Type B pancreatic cell (in vitro differentiated cells): ENCODE results near the gene ANKH. TPM values are rescaled to one million over a fixed set of nuclear protein-coding genes. Genes with fewer than 3 reads are reported as not detected.

Source experiments
- DNase-seq: peaks from one replicate; pipeline ENCODE4 v3.0.0; 2021; ENCODE audit warnings: mixed read lengths; ENCODE audit not compliant: unreplicated experiment; ENCODE audit errors: extremely low spot score
- H3K27ac Mint-ChIP-seq: 2 replicates; pipeline ENCODE4 v1.8.0; 2021; ENCODE audit warnings: mild to moderate bottlenecking, mixed read lengths
- H3K27me3 Mint-ChIP-seq: 2 replicates; pipeline ENCODE4 v1.8.0; 2021; ENCODE audit warnings: mixed read lengths
- H3K36me3 Mint-ChIP-seq: 2 replicates; pipeline ENCODE4 v1.8.0; 2021; ENCODE audit warnings: mixed read lengths
- H3K4me1 Mint-ChIP-seq: one replicate; pipeline ENCODE4 v1.8.0; 2021; ENCODE audit warnings: mixed read lengths; ENCODE audit not compliant: unreplicated experiment
- H3K4me3 Mint-ChIP-seq: 2 replicates; pipeline ENCODE4 v1.8.0; 2021; ENCODE audit warnings: mild to moderate bottlenecking, mixed read lengths
- H3K9me3 Mint-ChIP-seq: 2 replicates; pipeline ENCODE4 v1.8.0; 2021; ENCODE audit warnings: mixed read lengths
- CTCF ChIP-seq: fragments of 200-600 bp; sonication (generic); conservative IDR thresholded peaks from 2 replicates; pipeline ENCODE4 v1.5.0; 2021; ENCODE audit warnings: antibody characterized with exemption, mild to moderate bottlenecking
- total RNA-seq: library from RNA; stranded (reverse); gene quantifications from 2 replicates; pipeline ENCODE4 v1.2.1, GENCODE V29; 2021; ENCODE audit warnings: low replicate concordance

ANKH gene
- total RNA-seq, 1 donor from 2014 or later, result 41.1 TPM

- H3K4me3 Mint-ChIP-seq, result no peak overlapping the region
- no peak for DNase-seq
- no peak overlapping the region for H3K27ac Mint-ChIP-seq
- no peak for TF ChIP-seq CTCF
- H3K36me3 Mint-ChIP-seq, result peaks cover 11% of the 10 kb centered on the region
- peaks cover 4% of the 10 kb centered on the region for H3K4me1 Mint-ChIP-seq
- H3K27me3 Mint-ChIP-seq, result no peaks in the 10 kb centered on the region
- H3K9me3 Mint-ChIP-seq, result peaks cover 8% of the 10 kb centered on the region
These were observed 57.8 kb downstream of the ANKH start for GRCh38 chr5:14813747-14814146.

- Mint-ChIP-seq H3K4me3 (no peak overlapping the region), H3K4me1 (peaks cover 8% of the 10 kb centered on the region), H3K27me3 (no peaks in the 10 kb centered on the region), H3K9me3 (peaks cover 8% of the 10 kb centered on the region), H3K27ac (no peak overlapping the region), H3K36me3 (peaks cover 11% of the 10 kb centered on the region)
- no peak for TF ChIP-seq CTCF
- no peak for DNase-seq
These were observed 59.4 kb downstream of the ANKH start for GRCh38 chr5:14812166-14812565.

- Mint-ChIP-seq H3K4me1 (peaks cover 18% of the 10 kb centered on the region), H3K4me3 (peak overlapping the region; percentile 6), H3K27me3 (no peaks in the 10 kb centered on the region), H3K27ac (peak overlapping the region; percentile 19), H3K36me3 (peaks cover 11% of the 10 kb centered on the region), H3K9me3 (peaks cover 8% of the 10 kb centered on the region)
- no peak for TF ChIP-seq CTCF
- DNase-seq, result no peak
These were observed 60.5 kb downstream of the ANKH start for GRCh38 chr5:14810928-14811572.

DNA sequence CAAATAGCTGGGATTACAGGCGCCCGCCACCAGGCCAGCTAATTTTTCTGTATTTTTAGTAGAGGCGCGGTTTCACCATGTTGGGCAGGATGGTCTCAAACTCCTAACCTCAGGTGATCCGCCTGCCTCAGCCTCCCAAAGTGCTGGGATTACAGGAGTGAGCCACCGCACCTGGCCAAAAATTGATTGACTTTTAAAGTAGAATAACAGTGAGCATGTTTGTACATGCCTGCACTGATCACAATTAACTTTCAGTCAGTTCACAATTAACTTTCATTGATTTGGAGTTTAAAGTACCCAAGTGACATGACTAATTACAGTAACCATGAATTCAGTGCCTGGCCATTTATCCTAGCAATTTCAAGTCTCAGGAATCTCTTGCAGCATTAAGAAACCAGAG is 61.3 kb downstream of the ANKH start:
- peak overlapping the region; percentile 6 for H3K4me3 Mint-ChIP-seq
- peak overlapping the region; percentile 19 for H3K27ac Mint-ChIP-seq
- H3K27me3 Mint-ChIP-seq, result no peaks in the 10 kb centered on the region
- DNase-seq, result no peak
- no peak for TF ChIP-seq CTCF
- peaks cover 8% of the 10 kb centered on the region for H3K9me3 Mint-ChIP-seq
- H3K4me1 Mint-ChIP-seq, result peaks cover 24% of the 10 kb centered on the region
- peaks cover 11% of the 10 kb centered on the region for H3K36me3 Mint-ChIP-seq

DNA sequence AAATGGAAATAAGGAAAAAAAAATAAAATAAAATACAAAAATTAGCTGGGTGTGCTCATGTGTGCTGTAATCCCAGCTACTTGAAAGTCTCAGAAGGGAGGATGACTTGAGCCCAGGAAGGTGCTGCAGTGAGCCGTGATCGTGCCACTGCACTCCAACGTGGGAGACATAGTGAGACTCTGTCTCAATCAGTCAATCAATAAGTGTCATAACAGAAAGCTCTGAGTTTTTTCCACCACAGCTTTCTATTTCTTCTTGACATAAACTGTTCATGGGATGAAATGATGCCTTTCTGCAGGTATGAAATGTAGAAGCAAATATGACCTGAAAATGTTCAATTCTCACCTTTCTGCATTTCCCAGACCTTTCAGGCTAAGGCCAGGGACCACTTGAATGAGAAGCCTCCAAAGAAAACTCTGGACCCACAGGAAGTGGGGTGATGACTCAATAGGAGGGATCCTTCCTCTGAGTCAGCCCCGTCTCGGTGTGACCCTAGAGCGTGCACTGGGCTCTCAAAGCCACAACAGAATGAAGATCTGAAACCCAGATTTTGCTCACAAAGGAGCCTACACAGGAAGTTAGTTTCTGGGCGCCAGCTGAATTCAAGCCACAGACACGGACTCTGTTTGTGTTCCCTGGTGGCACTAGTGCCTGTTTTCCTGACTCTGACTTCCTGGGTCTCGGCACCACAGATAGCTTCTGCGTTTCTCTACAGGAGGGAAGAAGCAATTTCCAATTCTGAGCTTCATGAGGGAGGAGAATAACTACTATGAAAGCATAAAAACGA is 62.0 kb downstream of the ANKH start:
- Mint-ChIP-seq H3K36me3 (peaks cover 12% of the 10 kb centered on the region), H3K27ac (no peak overlapping the region), H3K4me3 (no peak overlapping the region), H3K4me1 (peaks cover 24% of the 10 kb centered on the region), H3K27me3 (no peaks in the 10 kb centered on the region), H3K9me3 (peaks cover 8% of the 10 kb centered on the region)
- TF ChIP-seq CTCF, result no peak
- no peak for DNase-seq
